Mucosa of rectum (tissue), 2 donors: Measurements from ENCODE around the gene BCAS3.
"Not testable (repeated sequence)": the region's sequence is repeated elsewhere in the genome, so short reads cannot be mapped to it uniquely, and the experiment has no call there.

Source experiments
- H3K27ac ChIP-seq, 2 donors: one replicate each; pipeline ENCODE4 v1.7.0; 2013; ENCODE audit warnings: inconsistent platforms in 2 of 2, low read depth in 2 of 2, low read length in 2 of 2
- H3K27me3 ChIP-seq, 2 donors: one replicate each; pipeline ENCODE4 v1.7.0; 2013; ENCODE audit warnings: low read length in 2 of 2; ENCODE audit not compliant: control insufficient read depth in 2 of 2, insufficient read depth in 2 of 2
- H3K36me3 ChIP-seq, 2 donors: one replicate each; pipeline ENCODE4 v1.7.0; 2013; ENCODE audit warnings: low read length in 2 of 2; ENCODE audit not compliant: control insufficient read depth in 2 of 2, insufficient read depth in 2 of 2
- H3K4me1 ChIP-seq, 2 donors: one replicate each; pipeline ENCODE4 v1.7.0; 2013; ENCODE audit warnings: low read length in 2 of 2, mild to moderate bottlenecking in 1 of 2; ENCODE audit not compliant: control insufficient read depth in 2 of 2, insufficient read depth in 2 of 2
- H3K4me3 ChIP-seq, 2 donors: one replicate each; pipeline ENCODE4 v1.7.0; 2013; ENCODE audit warnings: low read length in 2 of 2
- H3K9ac ChIP-seq, 2 donors: one replicate each; pipeline ENCODE4 v1.7.0; 2013; ENCODE audit warnings: low read length in 2 of 2, low read depth in 1 of 2, mild to moderate bottlenecking in 1 of 2
- H3K9me3 ChIP-seq, 2 donors: one replicate each; pipeline ENCODE4 v1.7.0; 2013; ENCODE audit warnings: low read length in 2 of 2; ENCODE audit not compliant: control insufficient read depth in 2 of 2
- donor health status: healthy.
- donor health status: Normal muscosa, but diverticular disease.

Gene BCAS3

DNA sequence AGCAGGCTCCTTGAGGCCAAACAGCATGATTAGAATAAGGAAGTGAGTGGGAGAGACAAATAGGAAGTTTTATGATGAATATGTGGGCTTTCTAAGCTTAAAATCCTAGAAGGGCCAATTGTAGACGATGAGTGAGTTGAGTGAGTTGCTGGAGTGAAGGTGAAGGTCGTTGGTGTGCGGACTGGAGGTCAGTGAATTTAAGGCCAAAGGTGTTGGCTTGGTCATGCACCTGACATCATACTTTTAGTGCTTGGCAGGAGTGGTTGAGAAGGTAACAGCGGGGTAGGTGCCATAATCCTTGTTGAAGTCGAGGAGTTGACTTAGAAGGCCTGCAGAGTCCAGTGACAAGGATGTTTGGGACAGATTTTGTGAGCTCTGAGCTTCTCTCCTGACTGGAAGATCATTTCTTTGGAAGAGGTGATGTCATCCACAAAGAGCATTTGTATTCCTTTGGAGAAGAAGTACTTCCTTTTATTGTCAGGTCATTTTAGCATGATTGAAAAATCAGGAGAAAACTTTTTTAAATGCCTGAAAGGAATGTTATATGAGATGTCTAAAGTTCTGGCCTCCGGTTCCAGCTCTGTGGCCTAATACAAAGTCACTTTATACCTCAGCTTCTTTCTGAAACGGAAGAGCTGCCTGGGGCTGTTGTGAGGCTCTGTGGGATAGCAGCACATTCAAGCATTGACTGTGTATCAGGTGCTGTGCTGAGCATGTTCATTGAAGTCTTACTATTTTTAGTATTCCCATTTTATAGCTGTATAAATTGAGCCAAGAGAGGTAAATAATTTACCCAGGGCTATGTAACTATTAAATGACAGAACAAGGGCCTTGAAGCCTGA lies 668.4 kb downstream of the BCAS3 start:
- Histone ChIP-seq H3K27ac (no peak overlapping the region), H3K4me3 (no peak overlapping the region), H3K4me1 (no peaks in the 10 kb centered on the region), H3K36me3 (no peaks in the 10 kb centered on the region), H3K9ac (no peak overlapping the region), H3K27me3 (peaks cover 3 to 17% of the 10 kb centered on the region in 2 donors), H3K9me3 (no peaks in the 10 kb centered on the region)

DNA sequence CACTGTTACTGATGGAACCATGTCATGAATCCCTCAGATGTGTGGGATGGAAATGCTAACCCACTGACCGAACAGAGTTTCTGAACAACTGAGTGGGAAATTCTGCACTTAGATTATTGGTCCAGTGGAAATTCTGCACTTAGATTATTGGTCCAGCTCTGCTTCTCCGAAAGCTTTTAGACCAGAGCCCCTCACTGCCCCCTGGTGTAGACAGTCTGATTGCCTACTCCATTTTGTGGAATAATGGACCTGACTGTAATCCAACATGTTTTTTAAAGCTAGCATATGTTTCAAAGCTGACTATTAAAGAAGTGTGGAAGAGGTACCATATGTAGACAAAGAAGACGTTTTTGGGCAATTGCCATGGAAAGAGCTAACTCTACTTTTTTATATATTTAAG lies 671.7 kb downstream of the BCAS3 start:
- Histone ChIP-seq H3K27ac (no peak overlapping the region), H3K4me3 (no peak overlapping the region), H3K9me3 (no peaks in the 10 kb centered on the region), H3K9ac (no peak overlapping the region), H3K4me1 (no peaks in the 10 kb centered on the region), H3K36me3 (no peaks in the 10 kb centered on the region), H3K27me3 (peaks cover 0 to 11% of the 10 kb centered on the region in 2 donors)

DNA sequence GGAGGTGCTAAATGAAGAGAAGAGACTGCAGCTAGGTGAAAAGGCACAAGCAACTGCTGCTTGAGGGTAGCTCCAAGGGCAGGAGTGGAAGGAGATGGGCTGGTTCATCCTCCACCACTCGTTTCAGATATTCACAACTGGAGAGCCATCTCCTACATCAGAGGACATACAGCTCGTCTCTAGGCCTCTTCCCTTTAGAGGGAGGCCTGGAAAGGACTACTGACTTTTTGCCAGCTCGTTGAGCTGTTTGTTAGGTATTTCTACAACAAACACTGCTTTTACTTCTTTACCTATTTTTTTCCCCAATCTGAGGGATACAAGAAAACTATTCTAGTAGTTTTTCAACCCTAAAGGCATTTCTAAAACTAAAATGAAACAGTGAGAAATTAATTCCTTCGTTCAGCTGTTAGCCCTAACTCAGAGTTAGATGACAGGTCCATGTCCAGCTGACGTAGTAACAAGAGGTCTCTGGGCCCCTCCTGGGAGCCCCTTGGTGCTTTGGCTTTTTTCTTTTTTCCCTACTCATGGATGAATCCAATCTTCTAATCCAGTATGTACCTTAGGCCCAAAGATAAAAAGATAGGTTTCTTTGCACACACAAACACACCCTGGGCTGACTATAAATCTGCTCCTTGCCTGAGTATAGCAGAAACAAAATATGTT lies 674.2 kb downstream of the BCAS3 start:
- Histone ChIP-seq H3K27me3 (peaks cover 0 to 5% of the 10 kb centered on the region in 2 donors), H3K9me3 (no peaks in the 10 kb centered on the region), H3K4me3 (no peak overlapping the region), H3K4me1 (no peaks in the 10 kb centered on the region), H3K36me3 (no peaks in the 10 kb centered on the region), H3K27ac (no peak overlapping the region), H3K9ac (no peak overlapping the region)

DNA sequence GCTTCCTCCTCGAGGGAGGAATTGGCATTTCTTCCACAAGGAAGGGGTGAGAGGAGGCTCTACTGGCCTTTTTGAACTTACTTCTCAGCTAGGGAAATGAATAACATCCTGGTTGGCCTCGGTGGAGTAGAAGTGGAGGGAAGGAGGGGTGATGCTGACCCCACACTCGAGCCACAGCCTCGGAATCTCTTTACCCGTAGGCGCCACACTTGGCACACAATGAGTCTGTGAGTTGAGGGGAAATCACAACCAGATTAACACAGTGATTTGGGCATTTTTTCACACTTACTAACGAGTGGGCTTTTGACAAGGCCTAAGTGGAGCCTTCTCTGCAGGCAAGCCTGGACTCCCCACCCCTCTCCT lies 674.7 kb downstream of the BCAS3 start:
- H3K4me1 ChIP-seq, result no peaks in the 10 kb centered on the region
- H3K9me3 ChIP-seq, result no peaks in the 10 kb centered on the region
- no peaks in the 10 kb centered on the region for H3K36me3 ChIP-seq
- no peak overlapping the region for H3K4me3 ChIP-seq
- H3K9ac ChIP-seq, result no peak overlapping the region
- no peak overlapping the region for H3K27ac ChIP-seq
- H3K27me3 ChIP-seq, result peaks cover 0 to 5% of the 10 kb centered on the region in 2 donors

GRCh38 chr17:61352781-61353491 lies 675.3 kb downstream of the BCAS3 start:
- no peaks in the 10 kb centered on the region for H3K4me1 ChIP-seq
- no peaks in the 10 kb centered on the region for H3K36me3 ChIP-seq
- H3K9me3 ChIP-seq, result no peaks in the 10 kb centered on the region
- no peak overlapping the region for H3K9ac ChIP-seq
- no peak overlapping the region for H3K27ac ChIP-seq
- H3K27me3 ChIP-seq, result peaks cover 0 to 2% of the 10 kb centered on the region in 2 donors
- no peak overlapping the region for H3K4me3 ChIP-seq

DNA sequence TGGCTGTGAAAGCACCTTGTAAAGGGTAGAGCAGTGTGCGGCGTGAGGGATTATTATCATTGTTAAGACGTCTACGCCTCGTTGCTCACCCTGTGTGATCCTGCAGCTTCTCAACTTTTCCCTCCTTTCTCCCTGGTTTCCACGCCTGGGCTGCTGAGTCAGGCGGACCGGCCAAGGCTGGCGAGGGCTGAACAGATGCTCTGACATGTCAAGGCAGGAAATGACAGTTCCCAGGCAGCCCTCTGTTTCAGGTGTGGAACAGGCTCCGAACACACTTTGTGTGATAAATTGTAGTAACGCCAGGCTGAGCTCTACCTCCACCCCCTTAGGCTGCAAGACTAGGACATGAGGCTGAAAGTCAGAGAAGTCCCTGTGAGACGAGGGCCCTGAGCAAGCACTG lies 676.0 kb downstream of the BCAS3 start:
- Histone ChIP-seq H3K4me3 (no peak overlapping the region), H3K9ac (no peak overlapping the region), H3K36me3 (no peaks in the 10 kb centered on the region), H3K27me3 (no peaks in the 10 kb centered on the region), H3K27ac (no peak overlapping the region), H3K4me1 (no peaks in the 10 kb centered on the region), H3K9me3 (no peaks in the 10 kb centered on the region)

DNA sequence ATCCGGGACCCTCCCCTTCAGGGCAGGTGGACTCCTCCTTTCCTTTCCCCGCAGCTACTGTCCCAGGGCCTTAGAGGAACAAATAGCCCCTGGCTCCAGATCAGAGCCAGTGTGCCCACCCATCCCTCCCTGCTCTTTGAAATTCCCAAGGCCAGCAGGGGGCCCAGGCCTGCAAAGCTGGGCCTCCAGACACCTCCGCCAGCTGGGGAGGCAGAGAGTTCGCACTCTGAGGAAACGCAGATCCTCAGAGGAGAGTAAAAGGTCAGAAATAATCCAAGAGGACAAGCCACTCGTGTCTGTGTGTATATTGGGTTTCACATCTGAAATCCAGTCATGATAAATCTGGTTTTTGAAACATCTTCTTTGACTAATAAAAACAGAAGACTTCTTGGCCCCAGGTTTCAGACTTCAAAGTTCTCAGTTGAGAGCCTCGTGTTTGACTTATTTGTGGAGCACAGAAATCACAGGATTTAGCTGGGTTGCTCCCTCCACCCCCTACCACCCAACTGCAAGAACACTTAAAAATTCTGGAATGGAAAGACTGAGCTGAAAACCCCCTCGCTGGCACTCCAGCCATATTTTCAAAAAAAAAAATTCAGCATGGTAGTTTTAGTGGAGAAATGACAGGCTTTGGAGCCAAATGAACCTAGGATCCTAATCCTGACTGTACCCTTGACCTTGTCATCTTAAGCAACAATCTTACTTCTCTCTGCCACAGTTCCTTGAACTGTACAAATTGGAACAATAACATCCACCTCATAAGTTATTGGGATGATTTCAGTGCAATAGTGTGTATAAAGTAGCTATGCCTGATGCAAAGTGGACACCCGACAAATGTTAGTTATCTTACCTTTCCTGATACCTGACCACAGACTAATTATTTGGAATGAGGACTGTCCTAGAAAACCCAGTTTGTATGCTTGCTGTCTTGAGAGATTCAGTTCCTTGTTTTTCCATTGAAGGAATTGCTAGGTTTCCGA lies 677.5 kb downstream of the BCAS3 start:
- no peaks in the 10 kb centered on the region for H3K27me3 ChIP-seq
- H3K36me3 ChIP-seq, result no peaks in the 10 kb centered on the region
- no peaks in the 10 kb centered on the region for H3K9me3 ChIP-seq
- no peaks in the 10 kb centered on the region for H3K4me1 ChIP-seq
- no peak overlapping the region for H3K27ac ChIP-seq
- H3K9ac ChIP-seq, result no peak overlapping the region
- H3K4me3 ChIP-seq, result no peak overlapping the region

DNA sequence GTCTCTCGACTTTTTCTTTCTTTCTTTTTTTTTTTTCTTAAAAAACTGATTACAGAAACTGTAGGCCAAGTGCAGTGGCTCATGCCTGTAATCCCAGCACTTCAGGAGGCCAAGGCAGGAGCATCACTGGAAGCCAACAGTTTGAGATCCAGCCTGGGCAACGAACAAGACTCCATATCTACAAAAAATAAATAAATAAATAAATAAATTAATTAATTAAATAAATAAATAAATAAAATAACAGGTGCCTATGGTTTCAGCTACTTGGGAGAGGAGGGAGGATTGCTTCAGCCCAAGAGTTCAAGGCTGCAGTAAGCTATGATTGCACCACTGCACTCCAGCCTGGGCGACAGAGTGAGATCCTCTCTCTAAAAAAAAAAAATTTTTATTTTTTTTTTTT lies 679.4 kb downstream of the BCAS3 start:
- not testable (repeated sequence) for H3K9ac ChIP-seq, H3K36me3 ChIP-seq, H3K4me1 ChIP-seq, H3K27ac ChIP-seq, H3K27me3 ChIP-seq, H3K9me3 ChIP-seq, H3K4me3 ChIP-seq

DNA sequence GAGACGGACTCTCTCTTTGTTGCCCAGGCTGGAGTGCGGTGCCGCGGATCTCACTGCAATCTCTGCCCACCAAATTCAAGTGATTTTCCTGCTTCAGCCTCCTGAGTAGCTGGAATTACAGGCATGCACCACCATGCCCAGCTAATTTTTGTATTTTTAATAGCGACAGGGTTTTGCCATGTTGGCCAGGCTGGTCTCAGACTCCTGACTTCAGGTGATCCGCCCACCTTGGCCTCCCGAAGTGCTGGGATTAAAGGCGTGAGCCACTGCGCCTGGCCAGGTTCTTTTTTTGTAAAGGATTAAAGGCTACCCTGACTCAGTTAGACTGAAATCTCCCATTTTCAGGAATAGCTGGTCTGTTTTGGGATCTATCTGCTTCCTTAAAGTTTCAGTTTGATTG lies 681.9 kb downstream of the BCAS3 start:
- not testable (repeated sequence) for H3K36me3 ChIP-seq, H3K9ac ChIP-seq, H3K4me1 ChIP-seq, H3K27me3 ChIP-seq, H3K4me3 ChIP-seq, H3K9me3 ChIP-seq, H3K27ac ChIP-seq
